ENCODE measurements around the gene CACNA1S. TPM values are rescaled to one million over a fixed set of nuclear protein-coding genes. Genes with fewer than 3 reads are reported as not detected.

CACNA1S gene
- polyA plus RNA-seq (ENCODE audit: insufficient read depth in 1 of 5, insufficient read length in 5 of 5, low replicate concordance in 1 of 5): 1 to 10 TPM in 1 of 5 donors, under 1 TPM in 4; 0.08 to 2.2 (median 0.14) TPM
- long read RNA-seq, donor 1: 0 reads
- long read RNA-seq, donor 2: 0 reads
- long read RNA-seq, donor 3: 0 reads
- long read RNA-seq, donor 4: 0 reads
- long read RNA-seq, donor 5: 0 reads
- long read RNA-seq, donor 6: 0 reads
- long read RNA-seq, donor 7: 0 reads
- long read RNA-seq, donor 8: 0 reads

GRCh38 chr1:201112173-201112731 is at the start of gene CACNA1S:
Gene CACNA1S (minus strand): TSS chr1:201112426. CDS start chr1:201112339, 87 bp downstream.
- no peak for DNase-seq

- no peak for DNase-seq
Measured at GRCh38 chr1:201157949-201158348, 45.7 kb upstream of the CACNA1S start.

GRCh38 chr1:201156819-201157218 is 44.6 kb upstream of the CACNA1S start:
- no peak for DNase-seq

GRCh38 chr1:201156346-201156745 is 44.1 kb upstream of the CACNA1S start:
- DNase-seq: no peak

GRCh38 chr1:201155354-201155753 is 43.1 kb upstream of the CACNA1S start:
- DNase-seq: no peak

- DNase-seq: peak; percentile 98 to 99
Measured at GRCh38 chr1:201154389-201155165, 42.4 kb upstream of the CACNA1S start, which contains the start of gene TMEM9. Gene TMEM9 (minus strand): TSS chr1:201154474. CDS start chr1:201153923, 551 bp downstream.

- DNase-seq: no peak
Measured at GRCh38 chr1:201153474-201154388, 41.5 kb upstream of the CACNA1S start.

GRCh38 chr1:201149400-201149799 is 37.2 kb upstream of the CACNA1S start:
- no peak for DNase-seq

GRCh38 chr1:201147396-201148015 is 35.3 kb upstream of the CACNA1S start:
- DNase-seq: no peak

GRCh38 chr1:201146626-201147390 is 34.6 kb upstream of the CACNA1S start:
- no peak for DNase-seq

- DNase-seq: no peak
Measured at GRCh38 chr1:201145816-201146215, 33.6 kb upstream of the CACNA1S start.

GRCh38 chr1:201145132-201145531 is 32.9 kb upstream of the CACNA1S start:
- DNase-seq: no peak

GRCh38 chr1:201144701-201145100 is 32.5 kb upstream of the CACNA1S start:
- DNase-seq: no peak

GRCh38 chr1:201143726-201144635 is 31.8 kb upstream of the CACNA1S start:
- DNase-seq: no peak

- DNase-seq: no peak
Measured at GRCh38 chr1:201142849-201143725, 30.9 kb upstream of the CACNA1S start.

GRCh38 chr1:201142011-201142848 is 30.0 kb upstream of the CACNA1S start:
- no peak for DNase-seq

GRCh38 chr1:201141418-201141817 is 29.2 kb upstream of the CACNA1S start:
- no peak for DNase-seq

- no peak for DNase-seq
Measured at GRCh38 chr1:201140941-201141260, 28.7 kb upstream of the CACNA1S start.

Data from right lung (tissue), 10 donors.